Uterus (tissue), 4 donors: Measurements from ENCODE around the gene LOXL3. TPM values are rescaled to one million over a fixed set of nuclear protein-coding genes. Genes with fewer than 3 reads are reported as not detected.

Source experiments
- DNase-seq, 2 donors: peaks; one replicate each; pipeline ENCODE4 v3.0.0-alpha.2; 2019 to 2020
- H3K27ac ChIP-seq, 2 donors: fragments of 200-600 bp; sonication (generic); 1 replicate in 1 of 2; 2 replicates in 1 of 2; pipeline ENCODE4 v1.5.1; 2016 to 2018
- H3K27me3 ChIP-seq, 2 donors: fragments of 200-600 bp; sonication (generic); one replicate each; pipeline ENCODE4 v1.5.1; 2018 to 2019; ENCODE audit warnings: control low read depth in 1 of 2
- H3K36me3 ChIP-seq, 2 donors: fragments of 200-600 bp; sonication (generic); one replicate each; pipeline ENCODE4 v1.5.1; 2019; ENCODE audit warnings: control low read depth in 1 of 2
- H3K4me1 ChIP-seq, 2 donors: fragments of 200-600 bp; sonication (generic); one replicate each; pipeline ENCODE4 v1.5.1; 2018 to 2019; ENCODE audit warnings: control low read depth in 1 of 2
- H3K4me3 ChIP-seq, 2 donors: fragments of 200-600 bp; sonication (generic); 1 replicate in 1 of 2; 2 replicates in 1 of 2; pipeline ENCODE4 v1.5.1; 2018 to 2019; ENCODE audit warnings: mild to moderate bottlenecking in 1 of 2
- H3K9me3 ChIP-seq, 2 donors: fragments of 200-600 bp; sonication (generic); one replicate each; pipeline ENCODE4 v1.5.1; 2019; ENCODE audit warnings: control low read depth in 1 of 2
- POLR2A ChIP-seq, 2 donors: fragments of 450-650 bp; IDR thresholded peaks; one replicate each; pipeline ENCODE4 v1.6.1; 2016; ENCODE audit warnings: antibody characterized with exemption in 2 of 2, mild to moderate bottlenecking in 1 of 2, moderate library complexity in 1 of 2
- intact Hi-C: fragments of 100-400 bp; cut with DNase I; formaldehyde crosslinking; loops from one replicate; pipeline ENCODE4 v1.15.1; 2023; ENCODE audit warnings: low total_unique reads
- total RNA-seq, 4 donors: library from RNA; depleted of rRNA in 3 of 4; stranded (reverse); fragments of >200 nt in 3 of 4; gene quantifications; one replicate each; pipeline versions ENCODE4 v1.1.0 to v1.2.4, GENCODE V29; 2014 to 2023
- TF ChIP-seq, protein P1 (sequence below), 4 experiments: fragments of 200-600 bp in 2 of 4; fragments of 450-650 bp in 2 of 4; sonication (generic) in 2 of 4; IDR thresholded peaks; one replicate each; pipeline ENCODE4 v1.5.1; 2016 to 2019; ENCODE audit warnings: antibody characterized with exemption in 4 of 4, mild to moderate bottlenecking in 2 of 4, moderate library complexity in 1 of 4
- donor health status: DM: yes; HTN: yes; CAD: no.

The LOXL3 gene
- total RNA-seq, 4 donors from 2014 or later: 9.5 to 26.5 (median 17.5) TPM

GRCh38 chr2:74577448-74577847 lies 23.7 kb upstream of the LOXL3 start:
- TF ChIP-seq POLR2A (IDR thresholded peaks at IDR 0.05): no peak
- TF ChIP-seq, protein P1, sequence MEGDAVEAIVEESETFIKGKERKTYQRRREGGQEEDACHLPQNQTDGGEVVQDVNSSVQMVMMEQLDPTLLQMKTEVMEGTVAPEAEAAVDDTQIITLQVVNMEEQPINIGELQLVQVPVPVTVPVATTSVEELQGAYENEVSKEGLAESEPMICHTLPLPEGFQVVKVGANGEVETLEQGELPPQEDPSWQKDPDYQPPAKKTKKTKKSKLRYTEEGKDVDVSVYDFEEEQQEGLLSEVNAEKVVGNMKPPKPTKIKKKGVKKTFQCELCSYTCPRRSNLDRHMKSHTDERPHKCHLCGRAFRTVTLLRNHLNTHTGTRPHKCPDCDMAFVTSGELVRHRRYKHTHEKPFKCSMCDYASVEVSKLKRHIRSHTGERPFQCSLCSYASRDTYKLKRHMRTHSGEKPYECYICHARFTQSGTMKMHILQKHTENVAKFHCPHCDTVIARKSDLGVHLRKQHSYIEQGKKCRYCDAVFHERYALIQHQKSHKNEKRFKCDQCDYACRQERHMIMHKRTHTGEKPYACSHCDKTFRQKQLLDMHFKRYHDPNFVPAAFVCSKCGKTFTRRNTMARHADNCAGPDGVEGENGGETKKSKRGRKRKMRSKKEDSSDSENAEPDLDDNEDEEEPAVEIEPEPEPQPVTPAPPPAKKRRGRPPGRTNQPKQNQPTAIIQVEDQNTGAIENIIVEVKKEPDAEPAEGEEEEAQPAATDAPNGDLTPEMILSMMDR (IDR thresholded peaks at IDR 0.05): no peak
- Histone ChIP-seq H3K27me3 (no peaks in the 10 kb centered on the region), H3K36me3 (no peaks in the 10 kb centered on the region), H3K4me3 (no peak overlapping the region), H3K4me1 (no peaks in the 10 kb centered on the region), H3K9me3 (no peaks in the 10 kb centered on the region), H3K27ac (no peak overlapping the region)
- intact Hi-C loops: no loop called here
- no peak for DNase-seq

DNA sequence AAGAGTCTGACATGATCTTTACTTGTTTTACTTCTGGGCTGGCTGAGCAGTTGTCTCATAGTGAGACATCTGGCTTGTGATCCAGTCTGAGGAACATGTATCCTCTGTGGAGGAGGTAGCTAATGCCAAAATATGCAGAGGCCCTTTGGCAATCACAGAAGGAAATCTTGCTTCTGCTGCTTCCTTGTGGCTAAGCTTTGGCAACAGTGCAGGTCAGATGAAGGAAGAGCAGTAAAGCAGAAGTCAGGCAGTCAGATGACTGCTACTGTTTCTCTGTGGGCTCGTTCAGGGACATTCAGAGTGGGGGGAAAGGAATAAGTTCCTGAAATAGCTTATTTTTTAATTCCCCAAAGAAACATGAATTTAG lies 23.1 kb upstream of the LOXL3 start:
- intact Hi-C loops: no loop called here
- Histone ChIP-seq H3K27me3 (no peaks in the 10 kb centered on the region), H3K4me1 (no peaks in the 10 kb centered on the region), H3K4me3 (no peak overlapping the region), H3K36me3 (no peaks in the 10 kb centered on the region), H3K27ac (no peak overlapping the region), H3K9me3 (no peaks in the 10 kb centered on the region)
- no peak for DNase-seq
- no peak for TF ChIP-seq POLR2A (IDR thresholded peaks at IDR 0.05)
- TF ChIP-seq, protein P1 (IDR thresholded peaks at IDR 0.05): no peak

DNA sequence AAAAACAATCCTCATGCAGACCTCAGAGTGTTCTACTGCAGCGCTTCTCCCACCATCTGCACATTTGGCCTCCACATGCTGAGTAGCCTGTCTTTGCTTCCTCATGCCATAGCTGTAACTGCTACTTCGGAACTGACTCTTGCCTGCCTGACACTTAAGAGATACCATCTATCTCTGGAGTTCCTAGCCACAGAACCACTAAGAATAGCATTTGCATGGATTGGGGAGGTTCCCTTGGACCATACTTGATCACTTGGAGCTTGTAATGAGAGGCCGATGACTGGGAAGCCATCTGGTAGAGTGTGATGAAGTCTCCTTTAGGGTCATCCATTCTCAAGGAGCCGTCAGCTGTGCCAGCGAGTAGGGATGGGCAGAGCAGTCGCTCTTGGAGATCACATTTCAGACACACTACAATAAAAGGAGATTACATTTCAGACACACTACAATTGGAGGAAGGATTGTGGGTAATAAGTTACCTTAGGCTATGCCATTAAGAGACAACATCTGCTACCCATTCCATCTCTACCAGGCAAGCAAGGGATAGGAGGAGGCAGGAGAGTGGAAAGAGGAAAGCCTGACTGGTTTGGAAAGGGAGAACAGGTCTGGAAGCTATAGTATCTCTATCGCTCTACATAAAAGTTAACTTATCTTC lies 22.6 kb upstream of the LOXL3 start:
- no peak overlapping the region for H3K27ac ChIP-seq
- TF ChIP-seq, protein P1 (IDR thresholded peaks at IDR 0.05): no peak
- no peak for TF ChIP-seq POLR2A (IDR thresholded peaks at IDR 0.05)
- intact Hi-C loops: no loop called here
- H3K36me3 ChIP-seq: no peaks in the 10 kb centered on the region
- no peak overlapping the region for H3K4me3 ChIP-seq
- H3K27me3 ChIP-seq: no peaks in the 10 kb centered on the region
- H3K4me1 ChIP-seq: no peaks in the 10 kb centered on the region
- DNase-seq: no peak
- no peaks in the 10 kb centered on the region for H3K9me3 ChIP-seq

- no peaks in the 10 kb centered on the region for H3K27me3 ChIP-seq
- DNase-seq: no peak
- no peak for TF ChIP-seq POLR2A (IDR thresholded peaks at IDR 0.05)
- TF ChIP-seq, protein P1 (IDR thresholded peaks at IDR 0.05): no peak
- H3K36me3 ChIP-seq: no peaks in the 10 kb centered on the region
- H3K9me3 ChIP-seq: no peaks in the 10 kb centered on the region
- H3K4me3 ChIP-seq: no peak overlapping the region
- no peaks in the 10 kb centered on the region for H3K4me1 ChIP-seq
- H3K27ac ChIP-seq: no peak overlapping the region
- intact Hi-C loops: no loop called here
Measured at GRCh38 chr2:74575320-74575719, 21.6 kb upstream of the LOXL3 start.

DNA sequence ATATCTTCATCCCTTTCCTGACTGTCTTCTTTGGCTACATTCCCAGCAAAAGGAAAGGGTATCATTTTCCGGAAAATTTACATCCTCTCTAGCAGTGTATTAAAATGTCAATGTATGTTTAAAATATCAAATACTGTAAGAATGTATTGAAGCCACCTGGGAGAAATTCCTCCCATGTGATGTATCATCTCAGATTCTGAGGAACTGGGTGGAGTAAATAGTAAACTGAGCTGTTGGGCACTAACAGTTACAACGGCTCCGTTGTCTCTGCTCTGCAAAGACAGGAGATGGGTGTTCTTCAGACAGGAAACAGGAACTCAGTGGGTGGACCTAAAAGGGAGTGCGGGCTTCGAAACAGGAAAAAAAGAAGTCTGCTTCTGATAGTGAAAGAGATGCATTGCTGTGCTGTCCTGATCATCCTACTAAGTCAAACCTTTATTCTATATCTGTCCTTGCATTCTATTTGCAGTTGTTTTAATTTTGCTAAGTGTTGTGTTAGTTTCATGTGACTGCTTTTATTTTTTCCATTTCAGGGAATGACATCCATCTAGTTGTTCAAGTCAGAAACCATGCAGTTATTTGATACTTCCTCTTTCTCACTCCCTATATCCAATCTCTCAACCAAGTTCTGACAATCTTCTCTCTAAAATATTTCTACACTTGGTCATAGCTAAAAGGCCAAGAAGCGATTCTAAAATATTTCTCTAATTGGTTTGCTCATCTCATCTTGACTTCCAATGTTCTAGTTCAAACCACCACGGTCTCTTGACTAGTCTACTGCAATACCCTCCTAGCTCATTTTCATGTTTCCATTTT lies 20.2 kb upstream of the LOXL3 start:
- DNase-seq: no peak

More for the DNA sequence above, 20.2 kb upstream of the LOXL3 start:
- no peak overlapping the region for H3K4me3 ChIP-seq
- no peaks in the 10 kb centered on the region for H3K9me3 ChIP-seq
- no peak for TF ChIP-seq POLR2A (IDR thresholded peaks at IDR 0.05)
- TF ChIP-seq, protein P1 (IDR thresholded peaks at IDR 0.05): no peak
- intact Hi-C loops: no loop called here
- H3K27ac ChIP-seq: no peak overlapping the region
- H3K36me3 ChIP-seq: no peaks in the 10 kb centered on the region
- no peaks in the 10 kb centered on the region for H3K4me1 ChIP-seq
- H3K27me3 ChIP-seq: no peaks in the 10 kb centered on the region
